ENCODE data around the gene RPS6KA2. TPM values are rescaled to one million over a fixed set of nuclear protein-coding genes. Genes with fewer than 3 reads are reported as not detected.

RPS6KA2 gene
- total RNA-seq, 1 donor: 4.6 TPM

GRCh38 chr6:166361077-166361429 lies 266.0 kb downstream of the RPS6KA2 start:
- DNase-seq (ENCODE audit: low read depth in 2 of 3, low spot score in 2 of 3): no peak

- no peak for DNase-seq (ENCODE audit: low read depth in 2 of 3, low spot score in 2 of 3)
Measured at GRCh38 chr6:166360243-166361076, 266.6 kb downstream of the RPS6KA2 start.

Small RNA genes within 50 kb of the gene (small RNA-seq; reads per million reads assigned to genes)
- gene MIR1913: not detected

Other genes starting within 250 kb of the RPS6KA2 start
- gene MPC1, start 244.3 kb downstream of the RPS6KA2 start, total RNA-seq: 14.3 TPM
- 0.27 TPM for gene RAMACL, start 40.6 kb downstream of the RPS6KA2 start, total RNA-seq

Data from hematopoietic multipotent progenitor cell (in vitro differentiated cells).